ENCODE results near the gene NCAPD2.

GRCh38 chr12:6569312-6569711 is 75.4 kb downstream of the NCAPD2 start:
- TF ChIP-seq, protein P1, sequence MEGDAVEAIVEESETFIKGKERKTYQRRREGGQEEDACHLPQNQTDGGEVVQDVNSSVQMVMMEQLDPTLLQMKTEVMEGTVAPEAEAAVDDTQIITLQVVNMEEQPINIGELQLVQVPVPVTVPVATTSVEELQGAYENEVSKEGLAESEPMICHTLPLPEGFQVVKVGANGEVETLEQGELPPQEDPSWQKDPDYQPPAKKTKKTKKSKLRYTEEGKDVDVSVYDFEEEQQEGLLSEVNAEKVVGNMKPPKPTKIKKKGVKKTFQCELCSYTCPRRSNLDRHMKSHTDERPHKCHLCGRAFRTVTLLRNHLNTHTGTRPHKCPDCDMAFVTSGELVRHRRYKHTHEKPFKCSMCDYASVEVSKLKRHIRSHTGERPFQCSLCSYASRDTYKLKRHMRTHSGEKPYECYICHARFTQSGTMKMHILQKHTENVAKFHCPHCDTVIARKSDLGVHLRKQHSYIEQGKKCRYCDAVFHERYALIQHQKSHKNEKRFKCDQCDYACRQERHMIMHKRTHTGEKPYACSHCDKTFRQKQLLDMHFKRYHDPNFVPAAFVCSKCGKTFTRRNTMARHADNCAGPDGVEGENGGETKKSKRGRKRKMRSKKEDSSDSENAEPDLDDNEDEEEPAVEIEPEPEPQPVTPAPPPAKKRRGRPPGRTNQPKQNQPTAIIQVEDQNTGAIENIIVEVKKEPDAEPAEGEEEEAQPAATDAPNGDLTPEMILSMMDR (IDR thresholded peaks at IDR 0.05), result no peak
- TF ChIP-seq POLR2A (IDR thresholded peaks at IDR 0.05), result no peak
